GM18870 (cell line): ENCODE results near the gene YWHAB.
"Not testable (repeated sequence)": the region's sequence is repeated elsewhere in the genome, so short reads cannot be mapped to it uniquely, and the experiment has no call there.

Experiments used
- ATAC-seq: cut with Tn5 transposase; IDR thresholded peaks from one replicate; pipeline ENCODE4 v1.9.1; 2021; ENCODE audit warnings: moderate library complexity; ENCODE audit not compliant: unreplicated experiment

YWHAB gene

DNA sequence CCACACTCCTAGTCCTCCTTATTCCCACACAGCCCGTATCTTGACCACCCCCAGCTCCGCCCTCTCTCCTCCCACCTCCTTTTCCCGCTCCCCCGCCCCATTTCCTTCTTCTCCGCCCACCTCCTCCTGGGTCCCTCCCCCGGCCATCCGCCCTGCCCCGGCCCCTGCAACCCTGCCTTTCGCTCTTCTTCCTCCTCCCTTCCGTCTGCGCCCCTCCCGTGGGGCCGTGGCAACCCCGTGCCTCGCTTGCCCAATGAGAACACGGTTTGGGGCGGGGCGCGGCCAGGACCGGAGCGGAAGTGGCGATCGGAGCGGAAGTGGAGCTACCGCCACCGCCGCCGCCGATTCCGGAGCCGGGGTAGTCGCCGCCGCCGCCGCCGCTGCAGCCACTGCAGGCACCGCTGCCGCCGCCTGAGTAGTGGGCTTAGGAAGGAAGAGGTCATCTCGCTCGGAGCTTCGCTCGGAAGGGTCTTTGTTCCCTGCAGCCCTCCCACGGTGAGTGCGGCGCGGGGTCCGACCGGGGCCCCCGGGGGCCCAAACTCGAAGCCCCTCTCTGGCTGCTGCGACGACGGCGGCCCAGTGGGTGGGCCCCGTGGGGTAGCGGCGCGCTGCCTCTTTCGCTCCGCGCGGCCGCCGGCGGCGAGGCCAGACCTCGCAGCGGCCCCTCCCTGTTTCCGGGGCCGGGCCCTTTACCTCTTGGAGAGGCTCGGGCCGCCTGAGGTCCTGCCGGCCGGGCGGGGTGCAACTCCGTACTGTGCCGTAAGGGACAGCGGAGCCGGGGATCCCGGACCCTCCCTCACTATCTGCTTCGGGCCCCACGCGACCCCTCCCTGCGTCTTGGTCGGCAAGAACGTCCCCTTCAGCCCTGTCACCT is at the start of gene YWHAB:
Gene YWHAB (plus strand): TSS at position 314 of the 874 bp plus-strand sequence. CDS start 15,829 bp downstream, outside the sequence.
- ATAC-seq = peak; percentile 68

DNA sequence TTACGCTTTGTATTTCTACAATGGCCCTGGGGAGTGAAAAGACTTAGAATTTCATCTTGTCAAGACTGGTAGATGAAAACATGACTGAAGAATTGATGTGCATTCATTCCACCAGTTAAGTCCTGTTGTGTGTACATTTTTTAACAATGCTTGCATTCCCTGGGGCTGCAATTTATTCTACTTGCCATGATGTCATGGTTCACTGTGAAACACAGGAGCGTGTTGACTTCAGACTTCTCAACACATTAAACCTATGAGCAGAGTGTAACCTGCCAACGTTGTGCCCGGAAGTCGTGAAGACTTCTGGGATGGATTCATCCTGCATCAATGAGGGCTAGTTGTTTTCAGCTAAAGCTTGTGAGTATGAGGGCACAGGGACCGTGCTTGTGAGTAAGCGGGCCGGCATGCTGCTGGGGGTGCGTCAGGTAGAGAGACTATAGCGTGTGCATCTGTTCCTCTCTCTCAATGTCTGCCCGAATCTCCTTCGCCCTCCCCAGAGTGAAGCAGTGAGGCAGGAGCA is 48.8 kb upstream of the YWHAB start:
- no peak for ATAC-seq

DNA sequence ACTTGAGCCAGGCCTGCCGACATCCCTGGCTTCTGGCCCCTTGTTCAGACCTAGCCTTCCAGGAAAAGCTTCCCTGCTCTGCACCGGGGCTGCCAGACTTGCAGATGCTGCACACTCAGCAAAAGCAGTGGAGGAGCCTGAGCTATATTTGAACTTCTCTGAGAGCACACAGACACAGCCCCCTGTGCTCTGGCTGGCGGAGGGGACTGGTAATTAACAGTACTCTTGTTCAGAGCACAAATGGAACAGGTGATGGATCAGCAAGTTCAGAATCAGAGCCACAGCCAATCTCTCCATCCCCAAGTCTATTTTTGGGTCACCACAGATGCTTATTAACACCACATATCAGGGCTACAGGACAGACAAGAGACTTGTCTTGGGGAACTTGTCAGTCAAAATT is 47.6 kb upstream of the YWHAB start:
- no peak for ATAC-seq

GRCh38 chr20:44838521-44838920 is 47.0 kb upstream of the YWHAB start:
- no peak for ATAC-seq

- no peak for ATAC-seq
Measured at GRCh38 chr20:44839481-44839880, 46.0 kb upstream of the YWHAB start.

GRCh38 chr20:44840826-44841225 is 44.7 kb upstream of the YWHAB start:
- no peak for ATAC-seq

GRCh38 chr20:44841955-44842354 is 43.5 kb upstream of the YWHAB start:
- no peak for ATAC-seq

GRCh38 chr20:44843876-44844275 is 41.6 kb upstream of the YWHAB start:
- no peak for ATAC-seq

GRCh38 chr20:44848254-44849015 is 37.1 kb upstream of the YWHAB start:
- ATAC-seq = no peak

DNA sequence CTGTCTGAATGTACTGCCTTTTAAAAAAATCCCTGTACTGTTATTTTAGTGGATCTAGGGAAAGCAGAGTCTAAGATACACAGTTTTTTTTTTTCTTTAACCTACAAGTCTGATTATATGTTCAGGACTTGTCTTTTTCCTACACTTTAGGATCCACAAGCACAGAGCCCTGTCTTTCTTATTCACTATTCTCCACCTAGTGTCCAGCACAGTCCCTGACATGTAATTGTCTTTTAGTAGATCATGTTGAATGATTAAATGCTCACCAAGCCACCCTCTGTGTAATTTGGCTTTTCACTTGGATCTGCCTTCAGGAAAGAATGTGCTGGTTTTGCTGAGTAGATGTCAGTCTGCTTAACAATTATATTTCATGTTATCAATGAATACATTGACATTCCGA is 35.8 kb upstream of the YWHAB start:
- no peak for ATAC-seq

DNA sequence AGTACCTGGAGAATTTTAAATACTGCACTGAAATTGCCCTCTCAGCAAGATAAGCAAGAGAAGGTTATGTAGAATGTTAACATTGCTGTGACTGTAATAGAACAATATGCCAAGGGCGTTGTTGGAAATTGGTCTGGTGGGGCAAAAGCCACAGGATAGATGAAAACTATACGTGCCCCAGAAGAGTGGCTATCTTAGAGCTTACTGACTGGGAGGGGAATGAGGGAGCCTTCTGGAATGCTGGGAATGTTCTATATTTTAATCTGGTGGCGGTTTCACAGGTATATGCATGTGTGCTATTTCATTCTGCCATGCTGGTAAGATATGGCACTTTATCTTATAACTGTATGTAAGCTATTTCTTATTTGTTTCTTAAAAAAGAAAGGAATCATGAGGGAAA is 35.2 kb upstream of the YWHAB start:
- no peak for ATAC-seq

- no peak for ATAC-seq
Measured at GRCh38 chr20:44850837-44851236, 34.7 kb upstream of the YWHAB start.

DNA sequence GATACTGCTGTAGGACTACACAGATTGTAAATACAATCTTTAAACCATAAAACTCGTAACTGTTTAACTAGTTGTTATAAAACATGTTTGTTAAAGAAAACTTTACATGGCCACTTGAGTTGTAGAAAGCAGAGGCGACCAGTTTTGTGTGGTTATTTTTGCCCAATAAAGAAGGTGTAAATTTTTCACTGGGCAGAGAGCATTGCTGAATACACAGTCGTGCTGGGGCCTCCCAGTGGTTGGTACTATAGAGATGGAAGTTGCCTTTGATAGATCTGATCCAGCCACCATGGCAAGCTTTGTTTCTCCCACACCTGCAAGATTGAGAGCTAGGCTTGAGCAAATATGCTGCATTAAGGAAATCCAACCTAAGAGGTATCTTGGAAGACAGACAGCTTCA is 34.0 kb upstream of the YWHAB start:
- ATAC-seq = no peak

- no peak for ATAC-seq
Measured at GRCh38 chr20:44856442-44856841, 29.1 kb upstream of the YWHAB start.

GRCh38 chr20:44856856-44857448 is 28.6 kb upstream of the YWHAB start:
- ATAC-seq = no peak

- ATAC-seq = no peak
Measured at GRCh38 chr20:44858606-44859360, 26.7 kb upstream of the YWHAB start.

- ATAC-seq = no peak
Measured at GRCh38 chr20:44861531-44862006, 23.9 kb upstream of the YWHAB start.

DNA sequence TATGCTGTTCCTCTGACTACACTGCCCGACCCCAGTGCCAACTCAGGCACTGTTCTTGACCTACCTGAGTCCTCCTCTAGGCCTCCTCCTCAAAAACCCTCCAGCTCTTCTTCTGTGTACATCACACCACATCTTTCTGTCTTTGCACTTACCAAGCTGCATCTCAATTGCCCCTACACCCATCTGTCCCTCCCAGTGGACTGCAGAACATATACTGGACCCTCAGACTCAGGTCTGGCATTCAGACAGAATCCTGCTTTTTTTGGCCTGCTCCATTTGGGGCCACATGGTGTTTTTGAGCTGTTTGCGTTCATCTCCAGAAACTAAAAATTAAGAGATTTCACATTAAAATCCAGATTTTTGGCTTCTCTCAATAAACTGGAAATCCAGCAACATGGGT is 23.2 kb upstream of the YWHAB start:
- ATAC-seq = no peak

DNA sequence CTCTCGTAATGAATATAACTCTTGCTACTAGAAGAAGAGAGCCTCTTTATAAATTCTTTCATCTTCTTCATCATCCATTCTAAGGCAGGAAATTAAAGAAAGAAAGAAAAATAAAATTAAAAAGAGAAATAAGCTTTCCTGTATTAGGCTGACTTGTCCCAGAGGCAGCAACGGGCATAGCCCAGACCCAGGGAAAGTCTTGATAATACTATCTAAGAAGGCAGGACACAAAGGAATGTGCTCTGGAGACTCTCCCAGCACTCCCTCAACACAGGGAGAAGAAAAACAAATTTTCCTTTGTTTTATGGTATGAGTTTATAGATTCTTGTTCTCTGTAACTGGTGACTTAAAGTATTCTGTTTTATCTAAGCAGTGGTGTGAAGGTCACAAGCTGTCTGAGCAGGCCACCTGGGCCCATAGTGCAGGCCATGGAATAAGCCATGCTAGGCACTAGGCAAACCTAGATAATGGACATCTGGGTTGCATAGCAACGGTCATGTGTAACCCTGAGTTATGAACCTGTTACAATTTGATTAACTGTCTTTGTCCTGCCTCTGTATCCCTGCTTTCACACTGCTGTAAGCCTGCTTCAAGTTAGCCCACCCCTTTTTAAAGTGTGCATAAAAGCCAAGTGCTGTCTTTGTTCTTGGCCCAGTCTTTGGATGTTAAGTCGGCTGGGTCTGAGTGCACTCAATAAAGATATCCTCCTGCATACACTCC is 22.0 kb upstream of the YWHAB start:
- not testable (repeated sequence) for ATAC-seq

GRCh38 chr20:44864493-44864892 is 21.0 kb upstream of the YWHAB start:
- not testable (repeated sequence) for ATAC-seq
